Skin epidermis (tissue), 12 donors: Measurements from ENCODE around the gene SRBD1.
"Not testable (repeated sequence)": the region's sequence is repeated elsewhere in the genome, so short reads cannot be mapped to it uniquely, and the experiment has no call there.

ENCODE experiments used
- H3K27ac ChIP-seq, 21 experiments: fragments of 200-600 bp; sonication (generic) in 11 of 21; one replicate each; pipeline ENCODE4 v1.5.0; 2020; ENCODE audit warnings: mild to moderate bottlenecking in 3 of 21, inconsistent platforms in 2 of 21, moderate library complexity in 2 of 21
- H3K4me3 ChIP-seq, 7 experiments: fragments of 200-600 bp; sonication (generic) in 2 of 7; one replicate each; pipeline ENCODE4 v1.5.0; 2020; ENCODE audit warnings: inconsistent platforms in 2 of 7, mild to moderate bottlenecking in 2 of 7, moderate library complexity in 1 of 7

The SRBD1 gene

DNA sequence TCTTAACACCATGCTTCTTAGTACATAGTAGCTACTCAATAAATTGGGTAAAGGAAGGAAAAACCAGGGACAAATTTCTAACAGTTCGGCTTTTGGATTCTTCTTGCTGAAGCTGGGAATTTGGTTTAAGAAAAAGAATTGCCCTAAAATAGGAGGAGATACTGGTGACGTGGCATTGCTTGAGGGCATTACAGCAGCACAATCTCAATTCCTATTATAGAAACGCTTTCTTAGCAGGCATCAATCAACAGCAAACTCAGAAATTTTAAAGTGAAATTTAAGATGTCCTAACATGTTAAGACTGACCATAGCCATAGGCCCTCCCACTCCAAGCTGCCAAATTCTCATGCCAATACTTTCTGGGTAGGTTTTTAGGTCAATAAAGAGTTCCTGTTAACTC, 169.5 kb downstream of the SRBD1 start:
- H3K4me3 ChIP-seq, result no peak overlapping the region
- H3K27ac ChIP-seq, result no peak overlapping the region

DNA sequence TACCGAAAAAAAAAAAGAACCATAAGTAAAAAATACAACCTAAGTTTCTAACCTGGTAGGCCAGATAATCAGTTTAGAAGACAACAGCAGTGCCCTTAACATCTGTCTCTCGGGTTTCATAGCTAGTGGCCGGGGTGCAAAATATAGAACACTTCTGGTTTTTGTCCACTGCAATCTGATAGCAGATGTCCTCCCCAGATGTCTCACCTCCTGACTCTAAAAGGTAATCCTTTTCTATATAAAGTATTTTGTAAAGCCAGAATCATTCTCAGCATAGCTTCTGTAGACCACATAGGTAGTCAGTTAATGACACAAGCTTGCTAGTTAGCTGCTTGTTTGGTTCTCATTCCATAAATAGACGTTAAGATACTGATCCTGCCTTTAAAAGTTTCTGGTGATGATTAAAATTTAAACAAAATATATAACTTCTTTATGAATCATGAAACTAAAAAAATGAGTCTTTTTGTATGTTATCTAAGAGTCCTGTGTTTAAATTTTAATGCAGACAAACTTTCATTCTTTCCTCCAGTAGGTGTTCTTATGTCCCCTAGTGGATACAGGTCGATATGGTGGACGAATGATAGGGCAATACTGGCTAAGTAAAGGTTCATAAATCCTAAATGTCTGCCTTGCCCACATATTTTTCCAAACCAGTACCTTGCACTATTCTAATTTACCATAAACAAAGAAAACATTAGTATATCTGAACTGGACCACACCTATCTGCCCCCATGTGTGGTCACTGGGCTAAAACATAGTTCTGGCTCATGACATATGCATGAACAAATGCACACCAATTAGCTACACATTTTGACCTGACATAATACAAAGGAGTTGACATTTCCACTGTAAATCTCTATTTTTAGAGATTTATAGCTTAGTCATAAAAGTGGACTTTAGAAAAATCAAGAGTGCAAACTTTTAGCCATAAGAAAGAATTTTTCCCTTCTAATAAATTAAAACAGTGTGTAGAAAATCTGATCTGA, 171.0 kb downstream of the SRBD1 start:
- Histone ChIP-seq H3K27ac (no peak overlapping the region), H3K4me3 (no peak overlapping the region)

DNA sequence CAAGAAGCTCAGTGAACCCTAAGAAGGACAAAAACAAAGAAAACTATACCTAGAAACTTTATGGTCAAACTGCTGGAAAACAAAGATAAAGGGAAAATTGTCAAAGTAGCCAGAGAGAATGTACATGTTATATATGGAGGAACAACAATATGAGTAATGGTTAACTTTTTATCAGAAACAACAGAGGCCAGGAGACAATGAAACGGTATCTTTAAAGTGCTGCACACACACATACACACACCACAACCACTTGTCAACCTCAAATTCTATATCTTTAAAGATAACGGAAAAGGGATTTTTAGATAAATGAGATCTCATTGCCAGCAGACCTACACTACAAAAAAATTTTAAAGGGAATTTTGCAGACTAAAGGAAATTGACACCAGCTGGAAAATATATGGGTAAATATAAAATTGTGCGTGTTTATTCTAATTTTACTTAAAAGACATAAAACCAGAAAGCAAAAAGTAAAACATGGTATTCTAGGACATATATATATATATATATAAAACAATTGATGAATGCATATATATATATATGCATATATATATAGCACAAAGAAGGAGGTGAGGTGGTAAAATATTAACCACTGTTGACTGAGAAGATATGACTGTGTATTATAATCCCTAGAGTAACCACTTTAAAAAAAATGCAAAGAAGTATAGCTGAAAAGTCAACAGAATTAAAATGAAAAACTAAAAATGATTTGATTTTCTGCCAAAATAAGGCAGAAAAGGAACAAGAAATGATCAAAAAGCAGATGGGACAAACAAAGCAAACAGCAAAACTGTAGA, 172.0 kb downstream of the SRBD1 start:
- Histone ChIP-seq H3K4me3 (no peak overlapping the region), H3K27ac (no peak overlapping the region)

DNA sequence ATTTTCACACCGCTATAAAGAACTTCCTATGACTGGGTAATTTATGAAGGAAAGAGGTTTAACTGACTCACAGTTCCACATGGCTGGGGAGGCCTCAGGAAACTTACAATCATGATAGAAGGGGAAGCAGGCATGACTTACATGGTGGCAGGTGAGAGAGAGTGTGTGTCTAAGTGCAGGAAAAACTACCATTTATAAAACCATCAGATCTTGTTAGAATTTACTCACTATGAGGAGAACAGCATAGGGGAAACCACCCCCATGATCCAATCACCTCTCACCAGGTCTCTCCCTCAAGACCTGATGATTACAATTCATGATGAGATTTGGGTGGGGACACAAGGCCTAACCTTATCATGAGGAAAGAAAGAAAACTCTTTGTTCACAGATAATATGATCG, 174.6 kb downstream of the SRBD1 start:
- no peak overlapping the region for H3K4me3 ChIP-seq
- no peak overlapping the region for H3K27ac ChIP-seq

DNA sequence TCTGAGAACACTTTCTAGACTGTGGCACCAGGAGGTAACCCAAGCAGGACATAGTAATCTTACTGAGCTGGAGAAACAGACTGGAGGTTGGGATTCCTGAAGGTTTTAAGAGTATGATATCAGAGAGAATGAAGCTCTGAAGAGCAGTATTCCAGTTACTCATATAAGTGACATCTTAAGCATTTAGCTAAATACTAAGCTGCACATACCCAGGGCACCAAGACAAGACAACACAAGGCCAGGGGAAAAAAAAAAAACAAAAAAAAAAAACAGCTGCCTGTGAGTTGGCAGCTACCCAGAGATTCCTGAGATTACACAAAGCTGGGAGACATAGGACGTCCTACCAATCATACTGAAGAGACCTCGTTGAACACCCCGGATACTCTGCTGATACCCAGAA, 175.8 kb downstream of the SRBD1 start:
- no peak overlapping the region for H3K27ac ChIP-seq
- H3K4me3 ChIP-seq, result no peak overlapping the region

DNA sequence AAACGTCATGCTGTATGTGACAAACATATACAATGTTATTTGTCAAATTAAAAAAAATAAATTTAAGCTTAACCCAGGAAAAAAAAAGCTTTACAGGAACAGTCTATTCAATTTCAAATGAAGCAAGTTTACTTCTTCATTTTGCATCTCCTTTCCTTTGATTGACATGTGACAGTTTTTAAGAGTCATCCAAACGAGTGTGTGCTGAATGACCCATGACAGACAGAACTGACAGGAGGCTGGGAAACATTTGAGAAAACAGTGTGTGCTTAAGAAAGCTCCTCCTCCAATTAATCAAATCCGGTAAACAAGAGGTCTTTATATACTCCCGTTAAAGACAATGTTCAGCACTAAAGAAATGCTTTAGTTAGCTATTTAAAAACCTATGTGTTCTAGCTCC, 177.7 kb downstream of the SRBD1 start:
- Histone ChIP-seq H3K4me3 (no peak overlapping the region), H3K27ac (no peak overlapping the region)

DNA sequence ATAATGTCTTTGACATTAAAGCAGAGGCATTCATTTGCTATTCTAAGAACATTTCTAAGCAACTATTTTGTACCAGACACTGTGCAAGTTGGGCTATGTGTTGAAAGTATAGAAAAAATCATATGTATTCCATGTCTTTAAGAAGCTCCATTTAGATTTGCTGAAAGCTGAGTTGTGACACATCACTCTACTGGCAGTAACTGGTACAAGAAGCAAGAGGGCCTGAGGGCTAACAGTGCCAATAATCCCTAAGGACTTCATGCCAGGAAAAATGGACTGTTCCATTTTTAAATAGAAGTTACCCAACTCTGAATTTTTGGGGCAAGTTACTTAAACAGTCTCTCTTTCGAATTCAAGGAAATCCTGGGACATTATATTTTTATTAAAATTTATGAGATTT, 178.7 kb downstream of the SRBD1 start:
- no peak overlapping the region for H3K4me3 ChIP-seq

DNA sequence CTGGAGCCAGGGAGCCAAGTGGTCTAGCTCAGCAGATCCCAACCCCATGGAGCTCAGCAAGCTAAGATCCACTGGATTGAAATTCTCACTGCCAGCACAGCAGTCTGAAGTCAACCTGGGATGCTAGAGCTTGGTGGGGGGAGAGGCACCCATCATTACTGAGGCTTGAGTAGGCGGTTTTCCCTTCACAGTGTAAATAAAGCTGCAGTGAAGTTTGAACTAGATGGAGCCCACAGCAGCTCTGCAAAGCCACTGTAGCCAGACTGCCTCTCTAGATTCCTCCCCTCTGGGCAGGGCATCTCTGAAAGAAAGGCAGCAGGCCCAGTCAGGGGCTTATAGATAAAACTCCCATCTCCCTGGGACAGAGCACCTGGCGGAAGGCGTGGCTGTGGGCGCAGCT, 185.0 kb downstream of the SRBD1 start:
- not testable (repeated sequence) for H3K27ac ChIP-seq, H3K4me3 ChIP-seq

More for the DNA sequence above, 178.7 kb downstream of the SRBD1 start:
- H3K27ac ChIP-seq, result no peak overlapping the region

DNA sequence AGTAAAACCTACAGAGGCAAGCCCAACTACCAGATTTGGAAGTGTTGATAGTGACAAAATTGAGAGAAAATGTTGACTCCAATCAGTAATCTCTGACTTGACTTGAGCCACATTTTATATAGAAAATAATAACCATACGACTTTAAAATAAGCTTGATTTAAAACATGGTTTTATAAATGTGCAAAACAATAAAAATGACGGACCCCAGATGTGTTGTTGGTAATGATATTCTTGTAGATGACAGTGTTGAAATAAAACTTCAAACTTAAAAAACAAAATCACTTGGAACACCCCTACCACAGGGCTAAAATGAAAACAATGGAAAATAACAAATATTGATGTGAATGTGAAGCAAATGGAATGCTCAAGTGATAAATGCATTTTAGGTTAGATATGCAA, 188.1 kb downstream of the SRBD1 start:
- Histone ChIP-seq H3K27ac (no peak overlapping the region), H3K4me3 (no peak overlapping the region)

DNA sequence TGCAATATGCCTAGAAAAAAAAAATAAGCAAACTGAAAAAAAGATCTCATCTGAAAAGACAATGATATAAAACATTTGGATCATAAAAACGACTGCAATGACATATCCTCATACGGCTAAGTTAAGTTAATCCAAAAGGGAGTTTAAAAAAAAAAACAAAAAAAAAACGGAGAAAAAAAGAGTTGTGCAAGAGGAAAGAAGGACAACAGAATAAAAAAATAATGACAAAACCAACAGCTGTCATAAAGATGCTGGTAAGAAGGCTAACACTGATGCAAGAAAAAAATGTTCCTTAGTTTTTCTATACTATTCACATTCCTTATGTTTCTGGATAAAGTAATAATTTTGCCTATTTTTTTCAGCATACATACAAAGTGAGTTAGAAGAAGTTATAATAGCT, 192.5 kb downstream of the SRBD1 start:
- no peak overlapping the region for H3K27ac ChIP-seq
- no peak overlapping the region for H3K4me3 ChIP-seq

DNA sequence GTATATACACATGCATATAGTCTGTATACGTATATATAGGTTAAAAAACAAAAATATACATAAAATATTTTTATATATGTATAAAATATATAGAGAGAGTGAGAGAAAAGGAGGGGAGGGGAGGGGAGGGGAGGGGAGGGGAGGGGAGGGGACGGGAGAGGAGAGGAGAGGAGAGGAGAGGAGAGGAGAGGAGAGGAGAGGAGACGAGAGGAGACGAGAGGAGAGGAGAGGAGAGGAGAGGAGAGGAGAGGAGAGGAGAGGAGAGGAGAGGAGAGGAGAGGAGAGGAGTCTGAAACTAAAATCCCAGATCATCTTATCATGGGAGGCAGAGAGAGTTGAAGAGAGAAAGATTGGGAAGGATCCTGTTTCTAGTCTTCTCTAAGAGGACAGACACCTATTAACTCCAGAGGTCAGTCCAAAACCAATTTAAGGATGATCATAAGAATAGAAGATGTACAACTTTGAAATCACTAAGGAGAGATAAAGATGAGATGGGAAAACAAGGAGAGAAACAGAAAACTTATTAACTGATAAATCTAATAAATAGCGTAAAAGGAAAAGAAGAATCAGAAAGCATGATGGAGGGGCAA, 195.4 kb downstream of the SRBD1 start:
- no peak overlapping the region for H3K27ac ChIP-seq
- H3K4me3 ChIP-seq, result no peak overlapping the region

DNA sequence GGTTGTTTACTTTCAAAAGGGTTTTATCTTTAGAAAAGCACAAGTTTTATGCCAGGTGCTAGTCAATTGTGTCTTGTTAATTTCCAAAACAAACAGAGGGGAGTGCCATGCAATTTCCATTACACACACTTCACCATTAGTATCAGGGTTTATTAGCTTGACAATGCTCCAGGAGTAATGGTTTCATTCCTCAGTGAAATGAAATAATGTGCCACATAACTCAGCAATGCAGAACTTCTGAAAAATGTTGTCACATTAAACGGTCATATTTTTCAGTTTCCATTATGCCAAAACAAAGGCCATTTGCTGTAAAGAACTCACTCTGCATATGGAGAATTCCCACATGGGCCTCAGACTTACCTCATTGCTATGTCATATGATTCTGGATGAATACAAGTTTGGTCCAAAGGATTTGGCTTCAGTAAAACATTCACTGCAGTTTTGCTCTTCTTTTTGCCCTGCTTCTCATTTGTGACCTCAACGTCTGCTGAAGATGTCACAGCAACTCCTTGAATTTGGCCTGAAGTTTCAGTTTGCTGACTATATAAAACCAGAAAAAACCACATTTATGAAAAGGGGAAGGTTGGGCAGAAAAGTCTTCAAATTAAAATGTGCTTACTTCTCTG, 198.2 kb downstream of the SRBD1 start:
- H3K27ac ChIP-seq, result peak overlapping the region in 2 of 21 experiments; percentile 15 to 28

DNA sequence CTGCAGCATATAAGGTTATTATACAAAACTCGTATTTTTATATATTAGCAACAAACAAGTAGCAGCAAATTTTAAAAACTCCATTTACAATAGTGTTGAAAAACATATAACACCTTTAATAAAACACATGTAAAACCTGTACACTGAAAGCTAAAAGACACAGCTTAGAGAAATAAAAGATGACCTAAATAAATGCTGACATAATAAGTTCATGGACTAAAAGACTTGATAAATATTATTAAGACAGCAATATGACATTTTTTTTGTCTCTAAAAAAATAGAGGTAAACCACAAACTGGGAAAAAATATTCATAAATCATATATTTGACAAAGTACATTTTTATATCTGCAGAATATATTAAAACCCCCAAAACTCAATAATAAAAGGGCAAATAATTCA, 201.4 kb downstream of the SRBD1 start:
- no peak overlapping the region for H3K4me3 ChIP-seq
- H3K27ac ChIP-seq, result no peak overlapping the region

More for the DNA sequence above, 198.2 kb downstream of the SRBD1 start:
- H3K4me3 ChIP-seq, result no peak overlapping the region

DNA sequence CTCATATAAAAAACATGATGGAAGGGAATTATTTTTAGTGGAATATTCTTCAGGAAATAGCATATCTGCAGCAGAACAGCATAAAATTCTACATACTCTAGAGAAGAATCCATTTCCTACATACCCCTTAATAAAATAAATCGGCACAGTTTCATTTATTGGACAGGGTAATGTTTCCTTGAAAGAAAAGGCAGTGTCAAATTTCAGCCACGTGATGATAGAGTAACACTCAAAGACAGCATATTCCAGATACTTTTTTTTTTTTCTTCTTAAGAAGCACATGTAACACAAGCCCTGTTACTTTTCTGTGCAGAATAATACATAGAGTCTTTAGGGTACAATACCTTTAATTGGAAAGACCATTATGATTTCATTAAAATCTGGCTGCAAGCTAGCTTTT, 204.4 kb downstream of the SRBD1 start:
- no peak overlapping the region for H3K4me3 ChIP-seq
- no peak overlapping the region for H3K27ac ChIP-seq

DNA sequence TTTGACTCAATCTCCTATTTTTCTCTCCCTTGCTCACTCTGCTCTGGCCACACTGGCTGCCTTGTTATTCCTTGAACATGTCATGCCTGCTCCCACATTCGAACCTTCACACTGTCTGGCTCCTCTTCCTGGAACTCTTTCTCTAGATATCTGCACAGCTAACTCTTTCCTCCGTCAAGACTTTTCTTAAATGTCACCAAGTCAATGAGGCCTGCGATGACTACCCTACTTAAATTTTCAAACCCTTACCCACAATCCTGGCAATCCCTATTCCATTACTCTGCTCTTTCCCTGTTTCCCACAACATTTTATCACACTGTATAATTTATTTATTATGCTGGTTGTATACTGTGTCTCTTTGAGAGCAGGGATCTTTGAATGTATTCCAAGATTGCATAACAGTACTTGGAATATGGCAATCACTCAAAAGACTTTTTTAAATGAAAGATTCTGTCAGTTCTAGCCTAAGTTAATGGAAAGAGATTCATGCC, 206.2 kb downstream of the SRBD1 start:
- H3K4me3 ChIP-seq, result no peak overlapping the region
- H3K27ac ChIP-seq, result peak overlapping the region in 3 of 21 experiments; percentile 14 to 55 (median 40)

DNA sequence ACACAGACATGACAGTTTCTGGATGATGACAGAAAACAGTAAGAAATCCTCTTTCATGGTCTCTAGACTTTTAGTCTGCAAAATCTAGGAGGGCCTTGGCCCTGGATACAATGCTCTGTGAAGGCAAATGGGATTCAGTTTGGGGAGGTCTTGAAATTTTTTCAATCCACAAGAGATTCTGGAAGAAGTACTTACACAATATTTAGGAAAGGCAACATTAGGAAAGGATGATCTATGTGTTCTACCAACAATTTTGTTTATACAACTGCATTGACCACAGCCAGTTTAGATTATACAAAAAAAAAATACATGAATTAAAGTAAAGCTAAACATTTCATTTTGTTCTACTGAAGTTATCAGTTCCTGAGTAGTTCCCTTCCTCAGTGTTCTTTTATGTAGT, 208.0 kb downstream of the SRBD1 start:
- no peak overlapping the region for H3K4me3 ChIP-seq
- no peak overlapping the region for H3K27ac ChIP-seq

DNA sequence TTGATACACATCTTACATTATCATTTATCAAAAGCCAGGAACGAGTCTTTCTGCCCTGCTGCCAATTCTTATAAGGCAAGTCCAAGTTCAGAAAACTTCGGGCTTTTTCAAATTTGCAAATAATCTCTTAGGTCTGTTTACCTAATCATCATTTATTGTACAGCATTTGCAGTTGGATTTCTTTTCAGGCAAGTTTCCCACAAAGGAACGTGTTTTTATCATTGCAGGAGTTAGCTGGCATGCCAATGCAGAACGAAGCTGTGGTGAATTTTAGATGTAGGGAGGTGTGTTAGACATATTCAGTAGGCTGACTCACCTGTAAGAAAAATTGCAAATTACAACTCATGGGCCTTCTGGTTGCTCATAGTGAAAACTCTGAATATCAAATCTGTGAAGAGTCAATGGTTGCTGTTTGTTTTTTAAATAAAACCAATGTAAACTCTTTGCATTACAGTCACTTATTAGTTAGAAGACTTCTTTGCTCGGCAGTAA, 209.6 kb downstream of the SRBD1 start:
- H3K27ac ChIP-seq, result no peak overlapping the region
- H3K4me3 ChIP-seq, result no peak overlapping the region

DNA sequence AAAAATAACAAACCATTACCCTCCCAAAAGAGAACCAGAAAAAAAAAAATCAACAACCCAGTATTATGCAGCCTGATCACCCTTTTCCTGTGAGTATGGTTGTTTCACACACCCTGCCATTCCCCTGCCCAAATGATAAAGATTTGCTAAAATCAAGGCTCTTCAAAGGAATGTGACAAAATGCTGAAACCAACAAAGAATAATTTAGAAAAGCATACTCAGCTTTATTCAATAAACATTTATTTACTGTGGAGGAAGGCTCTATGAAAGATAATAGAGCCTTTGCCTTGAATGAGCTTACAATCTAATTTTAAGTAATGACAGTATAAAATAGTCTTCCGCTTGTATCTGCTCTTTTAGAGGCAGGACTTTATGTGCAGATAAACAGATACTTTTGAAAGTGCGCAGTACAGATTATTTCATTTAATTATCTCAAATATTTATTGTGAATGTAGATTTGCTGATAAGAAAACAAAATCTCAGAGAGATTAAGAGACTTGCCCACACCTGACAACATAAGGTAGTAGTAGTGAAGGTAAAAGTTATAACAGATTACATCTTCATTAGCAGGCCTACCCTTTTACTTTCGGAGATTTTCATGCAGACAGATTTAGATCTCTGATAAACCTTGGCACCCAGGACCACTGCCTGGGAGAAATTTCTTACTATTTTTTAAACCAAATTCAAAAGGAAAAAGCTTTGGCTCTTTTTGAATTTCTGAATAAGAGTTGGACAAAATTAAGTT, 211.9 kb downstream of the SRBD1 start:
- Histone ChIP-seq H3K4me3 (no peak overlapping the region), H3K27ac (no peak overlapping the region)

DNA sequence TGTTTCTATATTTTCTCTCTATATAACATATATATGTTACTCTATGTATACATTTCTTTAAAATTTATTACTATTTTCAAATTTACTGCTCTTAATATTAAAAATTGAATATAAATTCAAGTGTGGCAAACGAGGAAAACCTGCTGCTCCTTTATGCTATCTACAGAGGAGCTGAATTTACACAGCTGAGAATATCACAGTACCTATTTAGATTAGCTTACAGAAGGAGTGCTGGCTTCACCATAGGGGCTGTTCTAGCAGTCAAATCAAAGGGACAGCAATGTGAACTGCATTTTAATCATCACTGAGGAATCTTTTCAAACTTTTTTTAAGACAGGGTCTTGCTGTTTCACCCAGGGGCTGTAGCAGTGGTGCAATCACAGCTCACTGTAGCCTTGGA, 213.8 kb downstream of the SRBD1 start:
- Histone ChIP-seq H3K4me3 (no peak overlapping the region), H3K27ac (no peak overlapping the region)
